ENCODE results near the gene EBP.

EBP gene

DNA sequence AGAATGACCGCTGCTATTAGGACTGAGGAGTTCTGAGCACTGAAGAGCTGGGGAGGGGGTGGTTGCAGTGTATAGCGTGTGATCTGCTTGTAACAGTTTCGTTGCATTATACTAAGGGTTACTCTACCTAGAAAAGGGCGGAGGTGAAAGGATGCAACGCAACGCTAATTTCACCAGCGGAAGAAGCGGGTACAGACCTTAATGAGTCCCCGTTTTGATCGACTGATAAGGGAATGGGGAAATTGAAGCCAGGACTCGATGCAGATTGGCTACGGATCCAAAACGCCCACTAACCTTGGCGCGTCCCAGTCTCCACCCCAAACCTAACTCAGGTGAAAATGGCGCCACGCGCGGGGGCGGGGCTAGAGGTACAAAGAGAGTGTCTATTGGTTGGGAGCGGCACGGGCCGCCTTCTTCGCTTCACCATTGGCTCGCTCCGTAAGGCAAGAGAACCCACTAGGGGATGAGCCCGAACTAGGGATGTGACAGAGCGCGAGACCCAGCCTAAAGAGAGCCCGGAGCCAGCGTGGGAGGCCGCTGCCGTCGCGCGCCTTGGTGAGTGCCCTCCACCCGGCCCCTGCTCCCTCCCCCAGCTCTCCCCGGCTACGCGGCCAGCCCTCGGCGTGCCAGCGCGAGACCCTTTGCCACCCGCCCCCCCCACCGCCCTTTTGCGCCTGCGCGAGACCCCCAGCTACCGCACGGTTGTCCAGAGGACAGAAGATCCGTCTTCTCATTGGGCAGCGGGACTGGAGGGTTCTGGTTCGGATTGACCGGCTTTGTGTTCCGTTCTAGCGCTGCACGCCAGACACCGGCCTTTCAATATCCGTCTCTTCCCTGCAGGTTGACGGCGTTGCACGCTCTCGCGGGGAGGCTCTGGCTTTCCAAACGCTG is at the start of gene EBP:
Gene EBP (plus strand): TSS at position 456 of the 891 bp plus-strand sequence. CDS start 1,964 bp downstream, outside the sequence.
- peak; percentile 96 for DNase-seq

DNA sequence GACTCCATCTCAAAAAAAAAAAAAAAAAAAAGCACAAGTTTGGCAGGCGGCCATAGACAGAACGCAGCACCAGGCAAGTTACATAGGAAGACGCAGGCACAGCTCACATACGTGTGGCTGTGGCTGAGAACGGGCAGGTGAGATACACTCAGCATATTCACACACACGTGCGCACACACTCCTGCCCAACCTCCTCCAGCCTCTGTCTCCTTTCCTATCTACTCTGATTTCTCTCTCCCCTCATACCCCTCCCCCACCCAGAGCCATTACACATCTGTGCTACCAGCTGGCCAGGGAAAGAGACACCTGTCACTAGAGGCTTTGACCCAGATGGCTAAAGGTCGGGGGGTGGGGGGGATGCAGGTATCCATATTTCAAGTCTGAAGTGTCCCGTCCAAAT is 49.4 kb upstream of the EBP start:
- DNase-seq = no peak

GRCh38 chrX:48472851-48473703 is 48.5 kb upstream of the EBP start:
- DNase-seq = no peak

DNA sequence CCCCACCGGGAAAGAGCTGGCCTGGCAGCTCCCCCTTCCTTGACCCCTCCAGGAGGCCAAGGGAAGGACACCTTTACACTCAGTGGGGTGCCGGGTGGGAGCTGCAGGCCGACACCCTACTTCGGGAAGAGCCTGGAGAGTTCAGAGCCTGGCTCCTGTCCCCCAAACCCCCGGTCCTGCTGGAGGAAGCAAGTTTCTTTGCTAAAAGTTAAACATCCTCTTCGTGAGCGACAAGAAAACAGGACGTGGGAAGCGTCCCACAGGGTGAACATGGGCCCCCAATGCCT is 48.0 kb upstream of the EBP start:
- DNase-seq = no peak

DNA sequence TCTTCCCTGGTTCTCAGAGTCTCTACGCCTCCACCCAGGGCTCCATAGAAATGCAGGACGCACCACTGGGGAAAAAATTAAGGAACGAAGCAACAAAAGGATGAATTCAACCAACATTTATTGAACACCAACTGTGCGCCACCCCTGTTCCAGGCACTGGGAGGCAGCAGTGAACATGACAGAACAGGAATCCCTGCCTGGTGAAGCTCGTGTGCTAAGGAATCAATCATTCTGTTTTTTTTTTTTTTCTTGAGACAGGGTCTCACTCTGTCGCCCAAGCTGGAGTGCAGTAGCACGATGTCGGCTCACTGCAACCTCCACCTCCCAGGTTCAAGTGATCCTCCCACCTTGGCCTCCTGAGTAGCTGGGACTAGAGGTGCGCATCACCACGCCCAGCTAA is 47.5 kb upstream of the EBP start:
- no peak for DNase-seq

DNA sequence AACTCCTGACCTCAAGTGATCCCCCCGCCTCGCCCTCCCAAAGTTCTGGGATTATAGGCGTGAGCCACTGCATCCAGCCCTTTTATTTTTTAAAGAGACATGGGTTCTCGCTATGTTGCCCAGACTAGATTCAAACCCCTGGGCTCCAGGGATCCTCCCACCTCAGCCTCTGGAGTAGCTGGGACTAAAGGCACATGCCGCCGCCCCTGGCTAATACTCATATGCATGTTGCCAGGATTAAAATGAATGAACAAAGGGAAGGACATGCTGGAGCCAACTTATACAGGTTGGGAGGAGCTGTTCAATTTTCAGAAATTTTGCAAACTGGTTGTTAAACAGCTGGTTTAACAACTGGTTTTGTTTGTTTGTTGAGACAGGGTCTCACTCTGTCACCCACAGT is 47.0 kb upstream of the EBP start:
- DNase-seq = no peak

- no peak for DNase-seq
Observed at GRCh38 chrX:48475296-48475695, 46.3 kb upstream of the EBP start.

DNA sequence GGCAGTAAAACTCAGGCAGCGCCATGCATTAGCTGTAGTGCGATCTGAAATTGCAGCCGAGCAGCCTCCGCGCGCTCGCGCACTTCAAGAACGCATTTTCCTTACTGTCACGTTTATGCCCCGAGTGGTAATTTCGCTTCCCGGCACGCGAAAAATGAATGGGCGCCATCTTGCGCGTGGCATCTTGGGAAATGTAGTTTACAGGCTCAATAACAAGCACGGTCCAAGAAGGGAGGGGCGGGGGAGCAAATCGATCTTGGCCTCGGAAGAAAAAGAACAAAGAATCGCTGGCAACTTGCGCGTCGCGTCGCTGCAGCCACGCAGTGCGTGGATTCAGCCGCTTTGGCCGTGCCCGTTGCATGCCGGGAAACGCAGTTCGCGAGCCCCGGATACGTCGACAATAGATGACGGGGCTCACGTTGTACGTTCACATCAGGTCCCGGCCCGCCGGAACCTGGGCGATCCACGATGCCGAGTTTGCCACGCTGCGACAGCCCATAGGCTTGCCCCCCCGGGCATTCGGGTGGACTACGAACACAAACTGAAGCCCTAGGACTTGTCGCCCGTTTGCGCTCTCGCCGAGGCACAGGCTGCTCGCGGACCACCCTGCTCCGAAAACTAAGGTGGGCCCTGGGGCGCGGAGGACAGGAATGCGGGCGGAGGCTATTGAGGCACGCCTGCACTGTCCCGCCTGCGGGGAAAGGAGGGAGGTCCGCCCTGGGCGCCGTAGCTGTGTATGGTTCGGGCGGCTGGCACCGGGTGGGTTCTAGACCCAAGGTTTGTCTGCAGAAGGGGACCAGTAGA is 45.6 kb upstream of the EBP start, which contains the start of gene FTSJ1:
Gene FTSJ1 (plus strand): TSS at position 426 of the 804 bp plus-strand sequence. CDS start 1,849 bp downstream, outside the sequence.
- peak; percentile 91 for DNase-seq

GRCh38 chrX:48476919-48477318 is 44.7 kb upstream of the EBP start:
- no peak for DNase-seq

- DNase-seq = no peak
Observed at GRCh38 chrX:48477960-48478755, 43.5 kb upstream of the EBP start.

- DNase-seq = no peak
Observed at GRCh38 chrX:48478806-48479205, 42.8 kb upstream of the EBP start.

- DNase-seq = no peak
Observed at GRCh38 chrX:48480142-48480541, 41.5 kb upstream of the EBP start.

- no peak for DNase-seq
Observed at GRCh38 chrX:48480583-48480982, 41.0 kb upstream of the EBP start.

- no peak for DNase-seq
Observed at GRCh38 chrX:48482526-48482925, 39.1 kb upstream of the EBP start.

- no peak for DNase-seq
Observed at GRCh38 chrX:48487362-48487798, 34.2 kb upstream of the EBP start.

DNA sequence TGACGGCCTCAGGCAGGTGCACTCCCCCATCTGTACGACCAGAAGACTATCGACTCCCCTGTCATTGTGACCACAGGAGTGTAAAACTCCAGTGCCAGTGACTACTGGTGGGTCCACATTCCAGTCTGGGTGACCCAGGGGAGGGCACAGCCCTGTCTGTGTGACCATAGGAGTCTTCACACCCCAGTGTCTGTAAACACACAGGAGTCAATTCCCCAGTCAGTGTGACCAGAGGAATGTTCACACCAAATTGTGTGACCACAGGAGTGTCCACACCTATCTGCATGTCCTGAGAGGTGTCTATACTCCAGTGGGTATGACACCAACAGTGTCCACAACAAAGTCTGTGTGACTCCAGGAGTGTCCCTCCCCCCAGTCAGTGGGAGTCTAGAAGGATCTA is 33.6 kb upstream of the EBP start:
- no peak for DNase-seq

DNA sequence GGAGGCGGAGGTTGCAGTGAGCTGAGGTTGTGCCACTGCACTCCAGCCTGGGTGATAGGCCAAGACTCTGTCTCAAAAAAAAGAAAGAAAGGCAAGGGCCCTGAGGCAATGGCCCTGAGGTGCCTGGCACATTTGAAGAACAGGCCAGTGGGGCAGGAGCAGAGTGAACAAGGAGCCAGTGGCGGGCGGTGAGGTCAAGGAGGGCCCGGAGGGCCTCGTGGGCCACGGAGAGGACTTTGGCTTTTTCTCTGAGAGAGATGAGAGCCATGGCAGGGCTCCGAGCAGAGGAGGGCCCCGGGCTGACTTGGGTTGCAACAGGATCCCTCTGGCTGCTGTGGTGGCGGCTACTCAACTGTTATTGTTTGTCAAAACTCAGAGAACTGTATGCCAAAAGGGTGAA is 32.3 kb upstream of the EBP start:
- DNase-seq = no peak

- DNase-seq = no peak
Observed at GRCh38 chrX:48489892-48490291, 31.7 kb upstream of the EBP start.

- DNase-seq = no peak
Observed at GRCh38 chrX:48490661-48491060, 30.9 kb upstream of the EBP start.

DNA sequence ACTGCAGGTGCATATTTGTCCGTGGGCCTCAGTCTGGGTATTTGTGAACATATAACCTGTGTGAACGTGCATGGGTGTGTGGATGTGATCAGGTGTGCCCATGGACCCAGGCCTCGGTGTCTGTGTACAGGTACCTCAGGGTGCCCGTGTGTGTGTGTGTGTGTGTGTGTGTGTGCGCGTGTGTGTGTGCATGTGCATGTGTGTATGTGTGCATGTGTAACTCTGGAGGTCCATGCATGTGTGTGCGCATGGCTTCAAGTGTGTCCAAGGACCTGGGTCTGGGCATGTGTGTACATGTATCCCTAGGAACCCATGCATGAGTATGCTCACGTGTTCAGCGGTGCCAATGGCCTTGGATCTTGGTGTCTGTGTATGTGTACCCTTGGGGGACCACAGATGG is 29.8 kb upstream of the EBP start:
- no peak for DNase-seq

- no peak for DNase-seq
Observed at GRCh38 chrX:48492293-48492910, 29.2 kb upstream of the EBP start.

- peak; percentile 28 for DNase-seq
Observed at GRCh38 chrX:48493890-48494364, 27.7 kb upstream of the EBP start.

All from activated CD4-positive, alpha-beta T cell treated with anti-CD3 and anti-CD28 coated beads, Interleukin-2, Interleukin-6, amounts not matched to agents 100 ng/mL and 50 ng/mL, durations not matched to agents 16 hours and 8 hours (primary cell).